Progenitor cell of endocrine pancreas (in vitro differentiated cells): ENCODE measurements around the gene METTL14. TPM values are rescaled to one million over a fixed set of nuclear protein-coding genes. Genes with fewer than 3 reads are reported as not detected.

Experiments used
- DNase-seq: peaks from one replicate; pipeline ENCODE4 v3.0.0; 2021; ENCODE audit warnings: low spot score; ENCODE audit not compliant: unreplicated experiment
- H3K27ac Mint-ChIP-seq: 2 replicates; pipeline ENCODE4 v1.8.0; 2021; ENCODE audit warnings: mild to moderate bottlenecking, moderate library complexity, mixed read lengths
- H3K27me3 Mint-ChIP-seq: 2 replicates; pipeline ENCODE4 v1.8.0; 2021; ENCODE audit warnings: mixed read lengths
- H3K36me3 Mint-ChIP-seq: 2 replicates; pipeline ENCODE4 v1.8.0; 2022; ENCODE audit warnings: mixed read lengths; ENCODE audit not compliant: insufficient read depth
- H3K4me1 Mint-ChIP-seq: 2 replicates; pipeline ENCODE4 v1.8.0; 2021; ENCODE audit warnings: low read depth, mixed read lengths
- H3K4me3 Mint-ChIP-seq: 2 replicates; pipeline ENCODE4 v1.8.0; 2021; ENCODE audit warnings: low read depth, mild to moderate bottlenecking, moderate library complexity, mixed read lengths
- H3K9me3 Mint-ChIP-seq: 2 replicates; pipeline ENCODE4 v1.8.0; 2021; ENCODE audit warnings: low read depth, mixed read lengths
- CTCF ChIP-seq: fragments of 200-600 bp; sonication (generic); IDR thresholded peaks from one replicate; pipeline ENCODE4 v1.5.0; 2021; ENCODE audit warnings: antibody characterized with exemption, mild to moderate bottlenecking; ENCODE audit not compliant: unreplicated experiment
- total RNA-seq: library from RNA; stranded (reverse); gene quantifications from 2 replicates; pipeline ENCODE4 v1.2.1, GENCODE V29; 2021

Gene METTL14
- total RNA-seq, 1 donor from 2014 or later, result 56.7 TPM

- Mint-ChIP-seq H3K9me3 (no peaks in the 10 kb centered on the region), H3K27me3 (no peaks in the 10 kb centered on the region), H3K36me3 (peaks cover 1% of the 10 kb centered on the region), H3K4me3 (no peak overlapping the region), H3K4me1 (peaks cover 8% of the 10 kb centered on the region), H3K27ac (no peak overlapping the region)
- no peak for DNase-seq
- no peak for TF ChIP-seq CTCF
These were observed 77.0 kb downstream of the METTL14 start for GRCh38 chr4:118762155-118762554.

GRCh38 chr4:118762730-118763477 is 77.7 kb downstream of the METTL14 start:
- no peak overlapping the region for H3K27ac Mint-ChIP-seq
- H3K36me3 Mint-ChIP-seq, result peaks cover 1% of the 10 kb centered on the region
- no peak for TF ChIP-seq CTCF
- no peaks in the 10 kb centered on the region for H3K9me3 Mint-ChIP-seq
- H3K27me3 Mint-ChIP-seq, result no peaks in the 10 kb centered on the region
- no peak overlapping the region for H3K4me3 Mint-ChIP-seq
- DNase-seq, result no peak
- peaks cover 3% of the 10 kb centered on the region for H3K4me1 Mint-ChIP-seq

Other genes starting within 250 kb of the METTL14 start
- gene SEC24D, start 150.7 kb downstream of the METTL14 start, total RNA-seq, result 30.1 and 30.2 TPM in 2 replicates
- 1.3 and 2.2 TPM in 2 replicates for gene SYNPO2, start 203.5 kb downstream of the METTL14 start, total RNA-seq